ENCODE data around the gene TNRC6C. TPM values are rescaled to one million over a fixed set of nuclear protein-coding genes. Genes with fewer than 3 reads are reported as not detected.
"Not testable (repeated sequence)": the region's sequence is repeated elsewhere in the genome, so short reads cannot be mapped to it uniquely, and the experiment has no call there.

TNRC6C gene
- total RNA-seq, 1 experiment from 2014 or later = 3.2 TPM

DNA sequence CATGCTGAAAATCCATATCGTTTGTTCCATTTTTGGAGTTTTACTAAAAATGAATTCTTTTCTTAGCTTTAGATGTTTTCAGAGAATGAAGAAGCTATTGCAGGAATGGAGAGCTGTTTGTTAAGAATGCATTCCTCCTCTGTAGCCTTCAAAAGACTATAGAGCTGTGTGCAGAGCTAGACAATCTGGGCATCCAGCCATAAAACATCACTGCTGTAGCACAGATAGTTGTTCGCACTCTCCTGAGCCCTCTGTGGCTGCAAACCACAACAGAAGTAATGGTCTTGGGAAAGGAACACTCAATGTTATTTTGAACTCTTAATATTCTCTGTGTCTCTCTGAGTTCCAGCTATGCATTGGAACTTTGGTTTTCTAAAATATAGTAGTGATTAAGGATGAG is 4.9 kb downstream of the TNRC6C start:
- peak; percentile 84 for DNase-seq (ENCODE audit: low read depth)

DNA sequence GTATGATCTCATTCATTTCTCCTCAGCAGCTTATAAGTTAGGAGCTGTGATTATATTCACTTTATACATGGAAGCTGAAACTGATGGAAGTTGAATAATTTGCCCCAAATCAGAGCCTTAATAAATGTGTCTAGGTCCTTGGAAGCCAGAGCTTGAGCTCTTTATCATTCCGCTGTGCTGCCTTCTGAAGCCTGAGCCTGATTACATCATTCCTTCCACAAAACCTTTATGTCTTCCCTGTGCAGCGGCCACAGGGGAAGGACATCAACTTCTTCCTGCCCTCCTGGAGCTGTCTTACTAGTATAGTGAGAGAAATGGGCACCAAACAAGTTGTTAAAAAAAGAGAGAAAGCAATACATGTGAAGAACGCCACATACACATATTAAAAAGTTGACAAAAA is 6.8 kb downstream of the TNRC6C start:
- DNase-seq (ENCODE audit: low read depth) = no peak

DNA sequence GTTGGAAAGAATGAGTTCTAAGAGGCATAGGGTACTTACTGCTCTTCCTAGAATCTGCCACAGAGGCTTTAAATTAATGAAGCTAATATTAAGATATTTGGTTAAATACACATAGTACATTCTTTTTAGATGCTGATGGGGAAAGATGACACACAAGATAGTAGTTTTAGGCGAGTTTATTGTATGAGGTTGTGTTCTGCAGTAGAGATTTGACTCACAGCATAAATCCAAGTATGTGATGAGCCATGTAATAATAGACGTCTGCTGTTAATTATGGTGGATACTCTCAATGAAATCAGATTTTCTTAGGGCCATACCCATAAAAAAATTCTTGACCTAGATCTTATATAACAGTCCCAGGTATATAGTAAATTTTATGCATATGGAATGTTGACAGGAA is 8.0 kb downstream of the TNRC6C start:
- DNase-seq (ENCODE audit: low read depth) = no peak

DNA sequence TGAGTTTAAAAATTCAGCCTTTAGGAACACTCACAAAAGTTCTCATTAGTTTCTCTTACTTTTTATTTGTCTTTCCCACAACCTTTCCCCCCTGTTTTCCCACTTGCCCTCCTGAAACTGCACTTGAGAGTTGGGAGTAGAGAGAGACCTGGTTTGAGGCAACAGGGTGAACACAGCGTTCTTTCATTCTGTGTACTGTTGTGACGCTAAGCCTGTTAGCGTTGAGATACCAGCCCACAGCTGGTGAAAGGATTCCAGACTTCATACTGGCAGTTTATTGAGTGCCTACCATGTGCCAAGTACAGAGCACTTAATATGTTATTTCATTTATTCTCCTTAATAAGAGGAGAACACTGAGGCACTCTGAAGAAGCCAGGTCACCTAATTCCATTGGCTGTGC is 10.3 kb downstream of the TNRC6C start:
- no peak for DNase-seq (ENCODE audit: low read depth)

GRCh38 chr17:77972271-77972670 is 13.8 kb downstream of the TNRC6C start:
- not testable (repeated sequence) for DNase-seq (ENCODE audit: low read depth)

- no peak for DNase-seq (ENCODE audit: low read depth)
These were observed 15.4 kb downstream of the TNRC6C start for GRCh38 chr17:77973953-77974352.

GRCh38 chr17:77974396-77974795 is 15.9 kb downstream of the TNRC6C start:
- DNase-seq (ENCODE audit: low read depth) = no peak

DNA sequence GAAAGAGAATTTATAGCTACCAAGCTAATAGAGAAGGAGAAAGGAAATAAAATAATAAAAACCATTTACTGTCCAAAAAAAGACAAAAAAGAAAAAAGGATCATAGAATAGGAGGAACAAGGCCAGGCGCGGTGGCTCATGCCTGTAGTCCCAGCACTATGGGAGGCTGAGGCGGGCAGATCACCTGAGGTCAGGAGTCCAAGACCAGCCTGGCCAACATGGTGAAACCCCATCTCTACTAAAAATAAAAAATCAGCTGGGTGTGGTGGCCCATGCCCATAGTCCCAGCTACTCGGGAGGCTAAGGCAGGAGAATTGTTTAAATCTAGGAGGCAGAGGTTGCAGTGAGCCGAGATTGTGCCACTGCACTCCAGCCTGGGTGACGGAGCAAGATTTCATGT is 23.9 kb downstream of the TNRC6C start:
- DNase-seq (ENCODE audit: low read depth) = not testable (repeated sequence)

GRCh38 chr17:77990301-77990700 is 31.8 kb downstream of the TNRC6C start:
- DNase-seq (ENCODE audit: low read depth) = no peak

- not testable (repeated sequence) for DNase-seq (ENCODE audit: low read depth)
These were observed 35.2 kb downstream of the TNRC6C start for GRCh38 chr17:77993735-77994134.

DNA sequence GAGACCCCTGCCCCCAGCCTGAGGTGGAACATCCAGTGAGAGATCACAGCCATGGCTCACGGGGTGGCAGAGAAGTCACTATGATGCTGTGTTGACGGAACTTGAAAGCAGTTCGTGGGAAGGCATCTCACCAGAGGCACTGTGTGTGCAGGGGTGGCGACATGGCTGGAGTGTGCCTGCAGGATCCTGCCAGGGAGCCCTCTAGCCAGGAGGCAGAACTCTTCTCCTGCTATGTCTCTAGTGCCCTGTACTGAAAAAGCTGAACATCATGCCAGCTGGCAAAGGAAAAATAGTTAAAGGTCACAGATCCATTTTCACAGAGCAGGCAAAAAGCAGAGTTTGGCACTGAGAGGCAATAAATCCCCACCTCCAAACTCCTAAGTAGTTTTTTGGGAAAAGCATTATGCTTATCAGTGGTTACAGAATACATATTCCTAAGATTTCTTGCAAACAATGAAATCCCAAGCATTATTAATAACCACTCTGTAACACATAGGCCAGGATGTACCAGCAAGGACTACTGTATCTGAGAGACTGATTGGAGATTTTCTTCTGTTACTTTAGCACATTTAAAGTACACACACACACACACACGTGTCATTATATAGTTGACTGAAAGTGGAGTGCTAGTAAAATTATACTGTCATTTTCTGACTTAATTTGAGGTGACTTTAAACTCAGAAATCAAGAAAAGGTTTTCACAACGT is 36.8 kb downstream of the TNRC6C start:
- no peak for DNase-seq (ENCODE audit: low read depth)

- no peak for DNase-seq (ENCODE audit: low read depth)
These were observed 37.8 kb downstream of the TNRC6C start for GRCh38 chr17:77996256-77996655.

DNA sequence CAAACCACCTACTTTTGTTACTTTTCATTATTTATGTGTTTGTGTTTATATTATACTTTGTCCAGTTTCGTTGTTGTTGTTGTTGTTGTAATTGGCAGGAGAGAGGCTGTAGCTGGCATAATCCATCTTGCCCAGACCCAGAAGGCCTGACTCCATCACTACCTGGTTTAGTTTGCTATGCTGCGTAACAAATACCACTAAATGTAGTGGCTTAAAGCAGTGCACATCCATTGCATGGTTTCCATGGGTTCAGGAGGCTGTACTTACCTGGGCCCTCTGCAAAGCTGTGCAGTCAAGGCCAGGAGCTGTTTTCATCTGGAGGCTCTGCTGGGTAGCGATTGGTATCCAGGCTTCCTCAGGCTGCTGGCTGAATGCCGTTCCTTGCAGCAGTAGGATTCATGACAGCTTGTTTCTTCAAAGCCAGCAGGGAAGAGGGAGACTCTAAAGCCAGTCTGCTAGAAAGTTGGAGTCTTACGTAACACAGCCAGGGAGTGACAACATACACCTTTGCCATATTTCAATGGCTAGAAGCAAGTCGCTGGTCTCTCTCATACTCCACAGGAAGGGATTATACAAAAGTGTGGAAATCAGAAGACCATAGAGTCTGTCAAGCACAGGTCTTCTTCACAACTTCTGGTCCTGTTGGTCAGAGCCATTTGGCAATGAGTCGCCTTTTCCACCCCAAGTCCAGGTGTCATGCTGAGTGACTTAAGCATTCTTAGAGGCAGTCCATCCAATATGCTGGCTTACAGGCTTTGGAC is 41.1 kb downstream of the TNRC6C start:
- DNase-seq (ENCODE audit: low read depth) = peak; percentile 74

GRCh38 chr17:78000341-78000740 is 41.8 kb downstream of the TNRC6C start:
- DNase-seq (ENCODE audit: low read depth) = peak; percentile 82

GRCh38 chr17:78001182-78001581 is 42.7 kb downstream of the TNRC6C start:
- no peak for DNase-seq (ENCODE audit: low read depth)

DNA sequence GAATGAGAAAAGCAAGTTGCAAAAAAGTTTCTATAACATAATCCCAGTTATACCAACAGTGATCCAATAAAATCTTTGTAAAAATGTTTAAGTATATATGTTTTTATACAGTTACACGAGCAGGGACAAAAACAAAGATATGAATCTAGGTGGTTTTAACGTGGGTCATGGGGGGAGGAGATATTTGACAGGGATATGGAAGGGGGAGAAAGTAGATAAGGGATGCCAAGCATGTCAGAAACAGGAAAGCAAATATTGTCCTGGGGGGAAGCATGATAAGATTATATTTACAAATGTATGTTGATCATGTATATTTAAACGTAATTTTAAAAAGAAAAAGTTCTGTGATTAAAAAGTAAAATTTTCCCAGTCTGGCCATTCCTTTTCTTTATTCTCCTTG is 43.1 kb downstream of the TNRC6C start:
- no peak for DNase-seq (ENCODE audit: low read depth)

DNA sequence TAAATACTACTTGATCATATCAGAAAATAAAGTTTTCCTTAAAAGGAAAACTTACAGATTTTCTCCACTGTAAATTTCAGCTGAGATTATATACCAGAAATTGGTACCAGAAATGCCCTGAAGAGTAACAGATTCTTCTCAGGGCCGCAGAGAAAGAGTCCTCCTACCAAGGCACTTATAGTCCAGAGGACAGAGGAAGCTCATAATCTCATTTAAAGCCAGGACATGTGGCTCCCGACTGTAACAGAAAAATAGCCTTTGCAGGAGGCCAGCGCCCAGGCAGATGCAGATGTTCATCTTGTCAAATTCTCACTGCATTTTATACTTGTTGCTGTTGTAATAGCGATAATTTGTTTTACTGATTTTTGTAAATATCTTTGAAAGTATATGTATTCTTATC is 43.7 kb downstream of the TNRC6C start:
- no peak for DNase-seq (ENCODE audit: low read depth)

- no peak for DNase-seq (ENCODE audit: low read depth)
These were observed 47.1 kb downstream of the TNRC6C start for GRCh38 chr17:78005452-78006171.

DNA sequence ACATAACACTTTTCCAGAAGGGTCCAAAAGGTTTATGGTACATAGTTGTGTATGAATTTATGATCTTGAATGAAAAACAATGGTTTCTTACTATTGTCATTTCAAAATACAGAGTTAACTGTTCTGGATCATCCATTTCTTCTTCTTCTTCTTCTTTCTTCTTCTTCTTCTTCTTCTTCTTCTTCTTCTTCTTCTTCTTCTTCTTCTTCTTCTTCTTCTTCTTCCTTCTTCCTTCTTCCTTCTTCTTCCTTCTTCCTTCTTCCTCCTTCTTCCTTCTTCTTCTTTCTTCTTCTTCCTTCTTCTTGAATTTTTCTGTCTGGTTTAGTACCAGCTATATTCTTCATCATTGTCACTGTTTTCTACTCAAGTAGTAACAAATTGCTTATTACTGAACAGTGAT is 47.8 kb downstream of the TNRC6C start:
- DNase-seq (ENCODE audit: low read depth) = no peak

GRCh38 chr17:78007647-78008046 is 49.1 kb downstream of the TNRC6C start:
- no peak for DNase-seq (ENCODE audit: low read depth)

DNA sequence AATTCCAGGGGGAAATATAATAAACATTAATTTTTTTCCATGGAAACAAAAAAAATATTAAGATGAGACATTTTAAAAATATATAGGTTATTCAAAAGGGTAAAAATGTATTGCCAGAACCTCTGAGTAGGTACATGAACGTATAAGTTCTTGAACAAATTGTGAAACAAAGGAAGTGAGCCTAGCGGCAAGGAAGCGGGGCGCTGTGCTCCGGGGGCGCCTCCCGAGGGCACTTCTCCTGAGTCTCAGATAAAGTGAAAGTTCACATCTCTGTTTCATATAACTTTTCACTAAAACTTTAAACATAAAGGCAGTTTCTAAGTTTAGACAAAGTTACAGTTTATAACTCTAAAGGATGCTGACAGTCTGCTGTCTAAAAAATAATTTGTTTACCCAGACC is 52.3 kb downstream of the TNRC6C start:
- DNase-seq (ENCODE audit: low read depth) = no peak

DNA sequence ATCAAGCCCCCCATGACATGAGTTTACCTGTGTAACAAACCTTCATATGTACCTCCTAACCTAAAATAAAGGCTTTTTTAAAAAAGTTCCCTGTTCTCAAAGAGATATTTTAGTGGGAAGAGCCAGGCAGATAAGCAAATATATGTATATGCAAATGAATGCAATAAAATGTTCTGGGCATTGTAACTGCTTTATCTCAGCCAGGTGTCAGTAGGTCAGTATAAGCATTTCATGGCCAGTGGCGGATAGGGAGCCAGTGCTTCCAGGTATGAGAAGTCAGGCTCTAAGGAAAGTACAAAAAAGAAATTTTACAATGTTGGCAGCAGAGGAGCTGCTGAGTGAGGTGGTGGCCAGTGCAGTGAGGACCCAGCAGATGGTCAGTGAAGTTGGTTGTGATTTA is 53.9 kb downstream of the TNRC6C start:
- DNase-seq (ENCODE audit: low read depth) = no peak
